GM18498 (cell line): ENCODE data around the gene TMEM271.

ENCODE experiments used
- ATAC-seq: cut with Tn5 transposase; IDR thresholded peaks from one replicate; pipeline ENCODE4 v1.9.1; 2021; ENCODE audit warnings: mild to moderate bottlenecking, moderate library complexity; ENCODE audit not compliant: unreplicated experiment

The TMEM271 gene

DNA sequence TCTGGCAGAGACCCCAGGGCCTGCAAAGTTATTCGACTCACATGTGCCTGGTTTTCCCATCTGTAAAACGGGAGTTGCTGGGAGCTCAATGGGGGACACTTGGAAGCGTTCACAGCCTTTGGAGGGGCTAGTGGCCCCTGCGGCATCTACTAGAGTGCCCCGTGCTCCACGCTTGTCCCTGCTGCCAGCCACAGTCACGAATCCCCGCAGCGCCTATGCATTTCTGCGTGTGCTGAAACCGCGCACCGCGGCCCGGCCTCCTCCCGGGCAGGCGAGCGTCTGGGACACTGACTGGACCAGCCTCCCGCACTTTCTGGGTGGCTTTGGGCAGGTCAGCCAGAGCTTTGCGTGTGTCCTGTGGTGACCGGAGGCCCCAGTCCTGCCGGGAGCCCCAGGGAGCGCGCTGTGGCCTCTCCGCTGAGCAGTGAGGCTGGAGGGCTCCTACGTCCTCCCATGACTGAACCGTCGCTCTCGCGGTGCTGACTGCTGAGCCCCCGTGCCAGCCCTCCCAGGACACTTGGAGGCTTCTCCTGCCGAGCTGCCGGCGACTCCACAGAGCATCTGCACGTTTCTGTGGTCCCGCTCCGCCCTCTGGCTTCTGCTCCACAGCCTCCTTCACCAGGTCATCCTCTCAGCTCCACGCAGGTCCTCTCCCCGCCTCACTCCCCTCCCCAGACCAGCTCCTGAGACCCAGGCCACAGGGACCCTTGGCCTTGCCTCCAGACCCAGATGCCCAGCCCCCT, 40.7 kb downstream of the TMEM271 start:
- ATAC-seq = no peak

GRCh38 chr4:534576-535151, 41.4 kb downstream of the TMEM271 start:
- no peak for ATAC-seq

DNA sequence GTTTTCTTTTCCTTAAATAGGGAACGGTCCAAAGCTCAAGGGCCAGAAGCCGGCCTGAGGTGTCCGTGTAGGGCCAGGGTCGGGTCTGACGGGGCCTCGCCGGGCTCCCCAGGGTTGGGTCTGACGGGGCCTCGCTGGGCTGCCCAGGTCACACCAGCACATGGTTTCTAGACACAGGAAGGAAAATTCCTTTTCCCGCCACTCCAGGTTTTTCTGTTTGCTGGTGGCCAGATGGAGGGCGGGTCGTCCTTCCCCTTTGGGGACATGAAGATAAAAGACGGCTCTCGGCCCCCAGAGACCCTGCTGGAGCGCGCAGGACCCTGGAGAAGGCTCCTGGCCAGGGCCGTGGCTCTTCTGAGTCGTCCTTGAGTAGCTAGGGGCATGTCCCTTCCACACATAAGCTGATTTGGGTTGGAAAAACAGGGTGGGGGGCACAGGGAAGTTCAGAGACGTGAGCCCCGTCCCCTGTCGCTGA, 42.0 kb downstream of the TMEM271 start:
- ATAC-seq = no peak

- ATAC-seq = no peak
Measured at GRCh38 chr4:533318-534100, 42.6 kb downstream of the TMEM271 start.

- no peak for ATAC-seq
Measured at GRCh38 chr4:532588-533317, 43.3 kb downstream of the TMEM271 start.

GRCh38 chr4:531721-532565, 44.2 kb downstream of the TMEM271 start:
- no peak for ATAC-seq

DNA sequence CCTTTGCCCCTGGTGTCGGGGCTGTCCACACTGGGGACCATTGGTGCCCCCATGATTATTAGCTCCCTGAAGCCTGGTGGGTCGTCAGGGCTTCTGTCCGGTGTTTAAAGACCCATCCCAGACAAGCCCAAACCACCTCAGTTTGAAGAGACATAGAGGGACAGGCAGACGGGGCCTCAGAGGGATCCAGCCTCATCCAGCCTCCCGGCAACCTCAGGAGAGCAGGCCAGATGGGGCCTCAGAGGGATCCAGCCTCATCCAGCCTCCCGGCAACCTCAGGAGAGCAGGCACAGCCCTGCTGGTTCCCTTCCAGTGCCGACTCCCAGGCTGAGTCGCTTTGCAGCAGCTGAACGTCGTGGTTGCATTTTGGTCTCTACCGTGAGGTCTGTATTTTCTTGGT, 45.0 kb downstream of the TMEM271 start:
- no peak for ATAC-seq

DNA sequence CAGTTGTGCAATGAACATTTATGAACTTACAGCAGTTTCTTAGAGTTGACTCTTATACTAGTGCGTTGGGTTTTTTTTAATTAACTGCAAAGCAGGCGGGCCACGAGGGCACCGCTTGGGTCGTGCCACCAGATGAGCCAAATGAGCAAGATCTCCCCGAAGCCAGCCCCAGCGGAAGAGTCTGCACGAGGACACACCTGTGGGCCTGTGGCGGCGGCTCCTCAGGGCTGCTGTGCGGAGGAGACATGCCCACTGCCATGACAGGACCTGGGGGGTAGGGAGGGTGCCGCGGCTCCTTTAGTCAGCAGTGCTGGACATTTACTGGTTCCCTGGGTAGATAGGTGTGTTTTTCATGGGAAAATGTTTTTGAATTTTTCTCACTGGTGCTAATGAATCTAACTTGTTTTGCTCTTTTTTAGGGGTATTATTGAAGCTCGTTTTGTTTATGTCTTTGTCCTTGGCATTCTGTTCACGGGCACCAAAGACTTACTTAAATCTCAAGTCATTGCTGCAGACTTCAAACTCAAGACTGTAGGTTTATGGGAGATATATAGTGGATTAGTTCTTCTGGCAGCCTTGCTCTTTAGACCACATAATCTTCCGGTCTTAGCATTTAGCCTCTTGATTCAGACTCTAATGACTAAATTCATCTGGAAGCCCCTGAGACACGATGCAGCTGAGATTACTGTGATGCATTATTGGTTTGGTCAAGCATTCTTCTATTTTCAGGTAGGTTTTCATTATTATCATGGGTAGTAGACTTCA, 45.9 kb downstream of the TMEM271 start:
- no peak for ATAC-seq

DNA sequence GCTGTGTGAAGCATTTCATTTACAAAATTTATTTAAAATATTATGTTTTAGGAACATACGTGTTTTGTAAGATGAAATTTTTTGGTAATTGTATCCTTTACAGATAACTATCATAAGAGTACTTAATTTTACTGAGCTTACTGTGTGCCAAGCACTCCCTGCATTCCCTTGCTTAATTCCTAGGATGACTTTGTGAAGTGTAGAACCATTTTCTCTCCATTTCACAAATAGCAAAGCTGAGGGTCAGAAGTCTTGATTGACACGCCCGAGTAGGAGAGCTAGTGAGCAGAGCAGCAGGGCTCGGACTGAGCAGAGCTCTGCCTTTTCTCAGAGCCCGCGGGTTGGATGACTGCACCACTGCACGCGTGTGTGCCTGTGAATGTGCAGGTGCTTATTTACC, 46.5 kb downstream of the TMEM271 start:
- ATAC-seq = no peak

DNA sequence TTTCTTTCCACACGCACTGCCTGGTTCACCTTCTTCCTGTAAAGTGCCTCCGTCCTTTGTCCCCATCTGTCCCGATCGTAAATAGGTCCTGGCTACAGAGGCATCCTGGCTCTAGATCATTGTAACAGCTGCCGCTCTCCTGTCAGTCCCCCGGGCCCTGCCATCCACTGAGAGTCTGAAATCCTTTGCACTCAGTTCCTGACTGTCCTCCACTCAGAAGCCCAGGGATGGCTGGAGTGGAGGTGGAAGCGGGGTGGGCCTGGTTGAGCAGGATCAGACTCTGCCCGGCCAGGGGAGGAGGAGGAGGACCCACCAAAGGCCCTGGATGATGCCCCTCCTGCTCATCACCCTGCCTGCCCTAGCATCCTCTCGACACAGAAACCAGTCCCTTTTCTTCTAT, 47.3 kb downstream of the TMEM271 start:
- ATAC-seq = no peak

- ATAC-seq = no peak
Measured at GRCh38 chr4:528296-528695, 47.8 kb downstream of the TMEM271 start.

GRCh38 chr4:526971-527460, 49.1 kb downstream of the TMEM271 start:
- ATAC-seq = no peak

DNA sequence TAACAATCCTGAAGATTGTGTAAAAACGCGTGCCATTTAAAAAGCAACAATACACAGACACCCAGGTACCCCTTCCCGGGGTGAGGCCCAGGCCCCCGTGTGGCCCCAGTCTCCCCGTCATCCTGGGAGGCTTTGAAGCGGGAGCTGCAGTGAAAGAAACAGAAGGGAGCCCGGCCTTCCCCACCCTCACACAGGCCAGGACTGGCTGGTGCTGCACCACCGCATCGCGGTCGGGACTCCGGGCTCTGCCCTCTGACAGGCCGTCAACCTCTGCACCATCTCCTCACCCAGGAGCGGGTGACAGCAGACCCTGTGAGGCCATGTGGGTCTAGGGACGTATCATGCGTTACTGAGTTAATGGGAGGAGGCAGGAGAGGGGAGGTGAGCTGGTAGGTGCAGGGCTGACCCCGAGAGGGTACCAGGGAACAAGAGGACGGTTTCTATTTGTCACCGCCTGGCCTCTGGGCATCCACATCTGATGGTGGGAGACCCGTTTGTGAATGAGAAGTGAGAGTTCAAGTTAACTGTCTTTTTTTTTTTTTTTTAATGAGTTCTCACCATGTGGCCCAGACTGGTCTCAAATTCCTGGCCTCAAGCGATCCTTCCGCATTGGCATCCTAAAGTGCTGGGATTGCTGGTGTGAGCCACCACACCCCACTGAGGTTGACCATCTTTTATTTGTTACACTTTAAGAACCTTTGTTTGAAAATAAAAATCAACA, 49.7 kb downstream of the TMEM271 start:
- ATAC-seq = no peak

- ATAC-seq = no peak
Measured at GRCh38 chr4:525660-526059, 50.4 kb downstream of the TMEM271 start.

DNA sequence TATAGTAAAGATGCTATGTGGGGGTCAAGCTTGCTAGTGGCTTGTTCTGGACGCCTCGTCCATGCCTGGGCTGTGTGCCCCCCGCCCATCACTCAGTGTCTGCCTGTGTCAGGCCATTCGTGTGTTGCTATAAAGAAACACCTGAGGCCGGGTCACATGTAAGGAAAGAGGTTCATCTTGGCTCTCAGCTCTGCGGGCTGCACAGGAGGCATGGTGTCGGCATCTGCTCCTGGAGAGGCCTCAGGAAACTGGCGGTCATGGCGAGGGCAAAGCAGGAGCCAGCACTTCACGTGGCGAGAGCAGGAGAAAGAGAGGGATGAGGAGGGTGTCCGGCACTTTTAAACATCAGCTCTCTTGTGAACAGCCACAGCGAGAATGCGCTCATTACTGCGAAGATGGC, 51.9 kb downstream of the TMEM271 start:
- no peak for ATAC-seq
